H1 (cell line): ENCODE results near the gene NUDT1. TPM values are rescaled to one million over a fixed set of nuclear protein-coding genes. Genes with fewer than 3 reads are reported as not detected.

Experiments
- CTCF ChIA-PET: fragments of 300-600 bp; sonication (Branson Sonifier 250); formaldehyde crosslinking; loops from one replicate; lab custom pipeline; 2021; ENCODE audit not compliant: partially characterized antibody; lab: Charles Lee
- POLR2A ChIA-PET: fragments of 300-600 bp; sonication (Branson Sonifier 250); formaldehyde crosslinking; loops from one replicate; lab custom pipeline; 2021; ENCODE audit warnings: inconsistent platforms; ENCODE audit not compliant: partially characterized antibody; lab: Charles Lee
- DNase-seq, 2 experiments: peaks; one replicate each; pipeline versions ENCODE4 v3.0.0 to v3.0.0-alpha.2; 2010 to 2022; ENCODE audit warnings: low spot score in 2 of 2, low read depth in 1 of 2, mixed read lengths in 1 of 2
- FAIRE-seq: peaks from 2 replicates; lab custom pipeline; 2011; peaks lifted over from hg19 to GRCh38; lab: Jason Lieb, UNC
- H2AFZ ChIP-seq: 2 replicates; pipeline ENCODE4 v1.8.1; 2012; ENCODE audit warnings: low read length, inconsistent platforms
- H2AK5ac ChIP-seq: 2 replicates; pipeline ENCODE4 v1.6.1; 2013; ENCODE audit warnings: low read depth, low read length
- H2BK120ac ChIP-seq: replicated peaks from 2 replicates; pipeline ENCODE3; 2013; ENCODE audit warnings: low read depth, low read length, inconsistent platforms
- H2BK12ac ChIP-seq: 2 replicates; pipeline ENCODE4 v1.6.1; 2013; ENCODE audit warnings: low read depth, low read length
- H2BK15ac ChIP-seq: 2 replicates; pipeline ENCODE4 v1.6.1; 2013; ENCODE audit warnings: low read length
- H2BK20ac ChIP-seq: 2 replicates; pipeline ENCODE4 v1.6.1; 2013; ENCODE audit warnings: low read length
- H2BK5ac ChIP-seq: 2 replicates; pipeline ENCODE4 v1.6.1; 2013; ENCODE audit warnings: low read depth, low read length
- H3K14ac ChIP-seq: 2 replicates; pipeline ENCODE4 v1.6.1; 2013; ENCODE audit warnings: inconsistent platforms; ENCODE audit not compliant: insufficient read length
- H3K18ac ChIP-seq: 2 replicates; pipeline ENCODE4 v1.6.1; 2013; ENCODE audit warnings: low read length; ENCODE audit errors: extremely low read depth
- H3K23ac ChIP-seq: 2 replicates; pipeline ENCODE4 v1.6.1; 2013; ENCODE audit warnings: inconsistent platforms; ENCODE audit not compliant: insufficient read length
- H3K23me2 ChIP-seq: 2 replicates; pipeline ENCODE4 v1.6.1; 2013; ENCODE audit warnings: low read depth, low read length
- H3K27ac ChIP-seq: 2 replicates; pipeline ENCODE4 v1.6.1; 2011; ENCODE audit warnings: low read depth, low read length, inconsistent platforms
- H3K27me3 ChIP-seq, 4 experiments: replicated peaks in 1 of 4; 1 replicate in 1 of 4; 2 replicates in 3 of 4; pipeline versions ENCODE4 v1.6.1 to v1.8.1; 2011 to 2013; ENCODE audit warnings: low read length in 3 of 4, mild to moderate bottlenecking in 3 of 4, inconsistent platforms in 2 of 4, mixed read lengths in 2 of 4, moderate library complexity in 1 of 4; ENCODE audit not compliant: control insufficient read depth in 3 of 4, insufficient read depth in 3 of 4; ENCODE audit errors: extremely low read depth in 1 of 4
- H3K36me3 ChIP-seq, 4 experiments: 2 replicates each; pipeline versions ENCODE4 v1.6.1 to v1.8.1; 2011 to 2013; ENCODE audit warnings: mild to moderate bottlenecking in 4 of 4, low read length in 3 of 4, moderate library complexity in 2 of 4, control low read depth in 1 of 4, inconsistent platforms in 1 of 4; ENCODE audit not compliant: insufficient read depth in 4 of 4, control insufficient read depth in 2 of 4
- H3K4ac ChIP-seq: replicated peaks from 2 replicates; pipeline ENCODE3; 2013; ENCODE audit warnings: low read length, low read depth, mixed read lengths, inconsistent platforms; ENCODE audit not compliant: insufficient read length
- H3K4me1 ChIP-seq, 4 experiments: replicated peaks in 1 of 4; 1 replicate in 1 of 4; 2 replicates in 3 of 4; pipeline versions ENCODE4 v1.6.1 to v1.8.1; 2011 to 2013; ENCODE audit warnings: low read length in 3 of 4, inconsistent platforms in 2 of 4, mixed read lengths in 1 of 4; ENCODE audit not compliant: insufficient read depth in 4 of 4, control insufficient read depth in 3 of 4
- H3K4me2 ChIP-seq, 2 experiments: 2 replicates each; pipeline versions ENCODE4 v1.6.1 to v1.8.1; 2011 to 2013; ENCODE audit warnings: low read depth in 2 of 2, low read length in 2 of 2, control low read depth in 1 of 2, inconsistent platforms in 1 of 2, mild to moderate bottlenecking in 1 of 2; ENCODE audit not compliant: insufficient read depth in 1 of 2
- H3K4me3 ChIP-seq, 4 experiments: fragments of 200-600, 300-600 bp in 1 of 4; sonication (generic), shearing (Covaris generic), sonication (Bioruptor Twin) in 1 of 4; 2 replicates each; pipeline versions ENCODE4 v1.5.1 to v1.8.1; 2011 to 2016; ENCODE audit warnings: low read length in 4 of 4, low read depth in 3 of 4, control low read depth in 2 of 4, inconsistent platforms in 2 of 4, mild to moderate bottlenecking in 2 of 4, mixed read lengths in 1 of 4, moderate library complexity in 1 of 4; ENCODE audit not compliant: insufficient read depth in 2 of 4; ENCODE audit errors: extremely low read depth in 1 of 4
- H3K56ac ChIP-seq: replicated peaks from 2 replicates; pipeline ENCODE3; 2013; ENCODE audit warnings: low read depth, mild to moderate bottlenecking, mixed read lengths, low read length, inconsistent platforms; ENCODE audit not compliant: insufficient read length
- H3K79me1 ChIP-seq: 2 replicates; pipeline ENCODE4 v1.6.1; 2013; ENCODE audit warnings: low read depth, low read length, control low read depth
- H3K79me2 ChIP-seq, 2 experiments: 2 replicates each; pipeline versions ENCODE4 v1.6.1 to v1.8.1; 2012 to 2013; ENCODE audit warnings: low read length in 2 of 2, mild to moderate bottlenecking in 2 of 2, inconsistent platforms in 1 of 2; ENCODE audit not compliant: insufficient read depth in 2 of 2, control insufficient read depth in 1 of 2
- H3K9ac ChIP-seq, 4 experiments: replicated peaks in 1 of 4; 1 replicate in 1 of 4; 2 replicates in 3 of 4; pipeline versions ENCODE4 v1.6.1 to v1.8.1; 2011 to 2013; ENCODE audit warnings: low read depth in 3 of 4, low read length in 3 of 4, control low read depth in 2 of 4, mild to moderate bottlenecking in 2 of 4, moderate library complexity in 2 of 4, inconsistent platforms in 1 of 4; ENCODE audit errors: extremely low read depth in 1 of 4
- H3K9me3 ChIP-seq, 2 experiments: 2 replicates each; pipeline versions ENCODE4 v1.6.1 to v1.8.1; 2012 to 2013; ENCODE audit warnings: mild to moderate bottlenecking in 2 of 2, moderate library complexity in 2 of 2, control low read depth in 1 of 2, inconsistent platforms in 1 of 2, low read depth in 1 of 2, low read length in 1 of 2, mixed read lengths in 1 of 2; ENCODE audit not compliant: insufficient read depth in 2 of 2
- H4K20me1 ChIP-seq, 2 experiments: replicated peaks in 1 of 2; 2 replicates each; pipeline versions ENCODE3 to v1.8.1; 2011 to 2013; ENCODE audit warnings: inconsistent platforms in 2 of 2, low read length in 2 of 2, mild to moderate bottlenecking in 1 of 2; ENCODE audit not compliant: insufficient read depth in 2 of 2, control insufficient read depth in 1 of 2
- H4K5ac ChIP-seq: 2 replicates; pipeline ENCODE4 v1.6.1; 2013; ENCODE audit warnings: low read length, low read depth, mixed read lengths, inconsistent platforms; ENCODE audit not compliant: insufficient read length
- H4K8ac ChIP-seq: 2 replicates; pipeline ENCODE4 v1.8.0; 2013; ENCODE audit warnings: mild to moderate bottlenecking, moderate library complexity, low read length, inconsistent platforms; ENCODE audit not compliant: insufficient read depth; ENCODE audit errors: extremely low read depth
- H4K91ac ChIP-seq: replicated peaks from 2 replicates; pipeline ENCODE3; 2013; ENCODE audit warnings: low read length, mixed read lengths, inconsistent platforms; ENCODE audit not compliant: insufficient read length
- EZH2 ChIP-seq: fragments of 200-600 bp; sonication (generic); IDR thresholded peaks from 2 replicates; pipeline ENCODE4 v1.7.1; 2012; ENCODE audit warnings: low read depth, mild to moderate bottlenecking, moderate library complexity, low read length, inconsistent platforms; ENCODE audit not compliant: severe bottlenecking
- FOSL1 ChIP-seq: IDR thresholded peaks from 2 replicates; pipeline ENCODE4 v1.6.1; 2011; ENCODE audit warnings: mild to moderate bottlenecking, low read depth, low read length, moderate library complexity; ENCODE audit not compliant: insufficient read depth
- HDAC6 ChIP-seq: IDR thresholded peaks from one replicate; pipeline ENCODE4 v1.7.1; 2012; ENCODE audit warnings: low read depth, mild to moderate bottlenecking, inconsistent platforms, low read length, moderate library complexity
- KDM4A ChIP-seq: IDR thresholded peaks from one replicate; pipeline ENCODE4 v1.7.1; 2012; ENCODE audit warnings: low read depth, mild to moderate bottlenecking, moderate library complexity, low read length, inconsistent platforms; ENCODE audit not compliant: severe bottlenecking
- NRF1 ChIP-seq: IDR thresholded peaks from 2 replicates; pipeline ENCODE4 v1.6.1; 2011; ENCODE audit warnings: mild to moderate bottlenecking, low read depth, low read length, improper control_type of control experiment
- RFX5 ChIP-seq: IDR thresholded peaks from 2 replicates; pipeline ENCODE4 v1.6.1; 2011; ENCODE audit warnings: low read depth, low read length, improper control_type of control experiment, borderline replicate concordance
- TAF7 ChIP-seq: optimal IDR thresholded peaks from 2 replicates; pipeline ENCODE3; 2011; ENCODE audit warnings: low read depth, mild to moderate bottlenecking, inconsistent platforms, low read length, moderate library complexity, borderline replicate concordance
- WGBS, 2 experiments: shearing (Covaris generic) in 1 of 2; methylation state at CpG; one replicate each; pipeline versions ENCODE4 v1.1.6 to v1.1.7; 2013 to 2015; ENCODE audit warnings: low lambda C conversion rate in 2 of 2, mixed read lengths in 2 of 2, inconsistent platforms in 1 of 2, low coverage in 1 of 2, missing lambda C conversion rate in 1 of 2; ENCODE audit not compliant: insufficient replicate concordance in 2 of 2, insufficient coverage in 1 of 2, insufficient read length in 1 of 2; ENCODE audit errors: extremely low coverage in 1 of 2, missing lambda C conversion rate in 1 of 2; 5-methylcytosine and 5-hydroxymethylcytosine counted together
- polyA plus RNA-seq, 7 experiments: library from polyadenylated mRNA; depleted of rRNA in 3 of 7; stranded (reverse) in 5 of 7; unstranded in 2 of 7; fragments of >200 nt in 5 of 7; fragments of 200-250 nt in 2 of 7; gene quantifications; 1 replicate in 5 of 7; 2 replicates in 1 of 7; 4 replicates in 1 of 7; pipeline versions ENCODE4 v1.2.1 to v1.2.3, GENCODE V29; 2011 to 2013; ENCODE audit warnings: missing spikeins in 2 of 7, mixed read lengths in 2 of 7
- total RNA-seq: library from RNA; stranded (reverse); fragmentation: NEBNext Ultra II Directional; extraction: Animal tissue kit (Norgen Biotek cat#: 25700); gene quantifications from 2 replicates; pipeline ENCODE4 v1.2.1, GENCODE V29; 2021

The NUDT1 gene
- total and polyA plus RNA-seq, 2 of the 8 experiments (the other 6 are each of a cell fraction or from before 2014, with no cell fraction given): 76.1 to 89.5 TPM

DNA sequence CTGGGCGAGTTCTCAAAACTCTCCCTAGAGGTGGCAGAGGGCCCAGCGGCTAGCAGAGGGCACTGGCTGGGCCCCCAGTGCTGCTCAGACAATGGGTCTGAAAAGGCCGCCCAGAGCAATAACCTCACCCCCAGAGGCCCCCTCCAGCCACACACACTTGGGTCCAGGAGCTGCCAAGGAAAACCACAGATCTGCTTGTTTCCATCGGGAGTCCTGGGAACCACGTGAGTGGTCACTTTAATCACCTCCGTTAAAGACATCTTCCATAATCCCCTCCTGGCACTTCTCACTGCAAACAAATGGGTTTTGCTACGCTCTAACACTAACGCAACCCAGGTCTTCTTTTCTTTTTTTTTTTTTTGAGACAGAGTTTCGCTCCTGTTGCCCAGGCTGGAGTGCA lies 30.0 kb downstream of the NUDT1 start:
- Histone ChIP-seq H3K4ac (no peak overlapping the region), H2AK5ac (no peak overlapping the region), H2BK15ac (no peak overlapping the region), H3K4me2 (no peak overlapping the region), H2AFZ (no peak overlapping the region), H4K91ac (no peak overlapping the region), H4K8ac (no peak overlapping the region; the same call in 1 of the 2 replicates), H3K79me1 (no peaks in the 10 kb centered on the region), H3K27ac (no peak overlapping the region), H3K36me3 (peaks cover 0 to 9% (median 3%) of the 10 kb centered on the region in 4 experiments; a peak in 1 of 8 replicates), H3K4me1 (peaks cover 0 to 12% (median 6%) of the 10 kb centered on the region in 4 experiments; a peak in 6 of 7 replicates), H3K79me2 (no peaks in the 10 kb centered on the region), H4K5ac (no peak overlapping the region), H2BK120ac (no peak overlapping the region), H3K27me3 (no peaks in the 10 kb centered on the region), H2BK20ac (no peak overlapping the region), H3K56ac (no peak overlapping the region), H3K23ac (no peak overlapping the region), H2BK12ac (no peak overlapping the region), H2BK5ac (no peak overlapping the region), H3K9ac (no peak overlapping the region), H3K9me3 (no peaks in the 10 kb centered on the region; a peak in 1 of 4 replicates), H3K14ac (no peak overlapping the region), H3K4me3 (no peak overlapping the region), H3K23me2 (no peaks in the 10 kb centered on the region), H3K18ac (no peak overlapping the region), H4K20me1 (peaks cover 0 to 2% of the 10 kb centered on the region in 2 experiments)
- ChIA-PET CTCF (no interaction called here), POLR2A (interaction anchor here (0.6 to 1.6 kb wide), 2 partner anchors 14 to 38 kb away, joined by 3 read pairs; no protein-coding TSS in a partner anchor)
- DNase-seq: no peak
- 88% methylated on average over 6 of the region's 9 CpGs; no CpG with 5 or more reads in 1 of the 2 experiments for WGBS, 2 experiments
- TF ChIP-seq FOSL1 (no peak), TAF7 (no peak), RFX5 (no peak), NRF1 (no peak), HDAC6 (no peak), EZH2 (no peak), KDM4A (no peak)
- no peak for FAIRE-seq
